A673 (cell line): ENCODE data around the gene TNFRSF25.

Experiments used
- CTCF ChIP-seq: fragments of 300-800, 200-600 bp; sonication (generic); conservative IDR thresholded peaks from 2 replicates; pipeline ENCODE4 v1.5.1; 2017; ENCODE audit warnings: low read depth, mild to moderate bottlenecking, antibody characterized with exemption, low read length, moderate library complexity, mixed read lengths
- EZH2 ChIP-seq: fragments of 200-600 bp; sonication (generic); IDR thresholded peaks from 2 replicates; pipeline ENCODE4 v1.6.1; 2017; ENCODE audit warnings: borderline replicate concordance, low read depth, mild to moderate bottlenecking, mixed read lengths, antibody characterized with exemption, low read length; ENCODE audit not compliant: poor library complexity, severe bottlenecking

- TF ChIP-seq CTCF: no peak
- TF ChIP-seq EZH2: no peak
Measured at GRCh38 chr1:6494627-6495026, 28.7 kb upstream of the TNFRSF25 start.
